ENCODE data around the gene ABITRAM.

ABITRAM gene

DNA sequence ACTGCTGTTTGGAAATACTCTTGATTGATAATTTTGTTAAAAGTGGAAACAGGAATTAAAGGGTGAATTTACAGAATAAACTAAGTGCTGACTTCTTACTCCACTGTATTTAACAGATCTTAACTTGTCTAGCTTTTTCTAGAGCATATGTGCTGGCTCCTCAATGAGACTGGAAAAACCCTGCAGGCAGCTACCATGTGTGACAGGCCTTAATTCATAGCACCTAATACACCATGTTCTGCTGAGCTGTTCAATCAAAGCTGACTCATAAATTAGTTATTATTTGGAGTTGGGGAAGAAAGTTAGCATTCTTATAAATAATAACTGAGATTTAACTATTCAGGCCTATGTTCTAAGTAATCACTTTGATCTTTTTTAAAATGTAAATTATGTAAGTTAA, 49.7 kb downstream of the ABITRAM start:
- Histone ChIP-seq H3K27ac (no peak overlapping the region), H3K79me2 (no peaks in the 10 kb centered on the region), H3K4me3 (ENCODE audit: low read depth, low read length) (no peak overlapping the region), H3K36me3 (ENCODE audit: control insufficient read depth, insufficient read depth, low read length) (no peaks in the 10 kb centered on the region), H3K9ac (no peak overlapping the region), H3K4me2 (ENCODE audit: low read length) (no peak overlapping the region), H3K4me1 (no peaks in the 10 kb centered on the region), H3K9me3 (ENCODE audit: control insufficient read depth, low read length) (no peaks in the 10 kb centered on the region), H3K27me3 (ENCODE audit: control insufficient read depth, insufficient read depth, low read length) (no peaks in the 10 kb centered on the region), H2AFZ (no peak overlapping the region)
- no peak for TF ChIP-seq CTCF (IDR thresholded peaks at IDR 0.05)
